ENCODE results near the gene KRTAP4-12.
"Not testable (repeated sequence)": the region's sequence is repeated elsewhere in the genome, so short reads cannot be mapped to it uniquely, and the experiment has no call there.

The KRTAP4-12 gene

DNA sequence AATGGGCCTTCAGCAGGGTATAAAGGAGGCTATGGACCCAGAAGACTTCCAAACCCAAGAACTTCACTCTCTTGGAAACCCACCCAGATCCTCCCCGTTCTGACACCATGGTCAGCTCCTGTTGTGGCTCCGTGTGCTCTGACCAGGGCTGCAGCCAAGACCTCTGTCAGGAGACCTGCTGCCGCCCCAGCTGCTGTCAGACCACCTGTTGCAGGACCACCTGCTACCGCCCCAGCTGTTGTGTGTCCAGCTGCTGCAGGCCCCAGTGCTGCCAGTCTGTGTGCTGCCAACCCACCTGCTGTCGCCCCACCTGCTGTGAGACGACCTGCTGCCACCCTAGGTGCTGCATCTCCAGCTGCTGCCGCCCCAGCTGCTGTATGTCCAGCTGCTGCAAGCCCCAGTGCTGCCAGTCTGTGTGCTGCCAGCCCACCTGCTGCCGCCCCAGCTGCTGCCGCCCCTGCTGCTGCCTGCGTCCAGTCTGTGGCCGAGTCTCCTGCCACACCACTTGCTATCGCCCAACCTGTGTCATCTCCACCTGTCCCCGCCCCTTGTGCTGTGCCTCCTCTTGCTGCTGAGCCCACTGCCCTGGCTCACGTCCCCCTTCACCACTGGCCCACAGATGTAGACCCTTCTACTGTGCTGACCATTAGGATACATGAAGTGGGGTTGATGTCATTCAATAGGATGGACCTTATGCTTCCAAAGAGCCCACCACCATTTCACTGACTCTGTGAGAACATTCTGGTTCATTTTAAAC is 39.7 kb downstream of the KRTAP4-12 start, which contains the start of gene KRTAP4-7:
KRTAP4-7 (plus strand) TSS at position 51 of the 757 bp plus-strand sequence; CDS start at position 108, 57 bp downstream.
- not testable (repeated sequence) for DNase-seq

DNA sequence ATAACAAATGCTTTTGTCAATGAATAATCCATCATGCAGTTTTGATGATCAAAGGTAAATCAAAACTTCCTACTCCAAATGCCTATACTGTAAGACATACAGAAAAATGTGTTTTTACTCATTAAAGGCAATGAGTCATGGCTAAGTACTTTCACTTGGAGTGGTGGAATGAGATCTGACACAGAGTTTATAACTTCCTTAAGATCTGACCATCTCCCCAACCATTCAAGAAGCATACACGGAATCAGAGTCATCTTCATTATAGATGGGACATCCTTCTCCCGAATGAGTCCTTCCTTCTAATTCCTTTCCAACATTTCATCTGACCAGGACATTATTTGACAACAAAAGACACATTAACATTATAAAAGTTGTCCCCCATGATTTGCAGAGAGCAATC is 40.6 kb downstream of the KRTAP4-12 start:
- not testable (repeated sequence) for DNase-seq

DNA sequence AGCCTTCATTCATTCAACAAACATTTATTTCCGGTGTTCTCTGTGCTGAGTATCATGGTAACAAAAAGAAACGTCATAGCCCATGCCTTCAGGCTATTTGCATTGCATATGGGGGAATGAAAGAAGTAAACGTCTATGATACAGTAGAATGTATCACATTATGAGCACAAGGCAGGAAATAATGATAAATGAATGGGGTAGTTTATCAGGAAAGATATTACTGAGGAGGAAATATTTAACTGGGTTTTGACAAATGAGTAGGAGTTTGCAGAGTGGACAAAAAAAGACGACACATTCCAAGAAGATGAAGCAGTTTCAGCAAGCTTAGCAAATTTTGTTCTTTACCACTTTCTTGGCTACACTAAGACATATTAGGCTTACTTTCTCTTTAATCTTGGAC is 41.4 kb downstream of the KRTAP4-12 start:
- no peak for DNase-seq

DNA sequence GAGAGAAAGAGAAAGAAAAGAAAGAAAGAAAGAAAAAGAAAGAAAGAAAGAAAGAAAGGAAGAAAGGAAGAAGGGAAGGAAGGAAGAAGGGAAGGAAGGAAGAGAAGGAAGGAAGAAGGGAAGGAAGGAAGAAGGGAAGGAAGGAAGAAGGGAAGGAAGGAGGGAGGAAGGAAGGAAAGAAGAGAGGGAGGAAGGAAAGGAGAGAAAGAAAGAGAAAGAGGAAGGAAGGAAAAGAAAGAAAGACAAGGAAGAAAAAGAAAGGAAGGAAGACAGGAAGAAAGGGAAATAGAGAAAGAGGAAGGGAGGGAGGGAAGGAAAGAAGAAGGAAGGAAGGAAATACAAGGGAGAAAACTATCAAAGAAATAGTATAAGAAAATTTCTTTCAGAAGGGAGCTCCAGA is 47.2 kb downstream of the KRTAP4-12 start:
- DNase-seq: no peak

DNA sequence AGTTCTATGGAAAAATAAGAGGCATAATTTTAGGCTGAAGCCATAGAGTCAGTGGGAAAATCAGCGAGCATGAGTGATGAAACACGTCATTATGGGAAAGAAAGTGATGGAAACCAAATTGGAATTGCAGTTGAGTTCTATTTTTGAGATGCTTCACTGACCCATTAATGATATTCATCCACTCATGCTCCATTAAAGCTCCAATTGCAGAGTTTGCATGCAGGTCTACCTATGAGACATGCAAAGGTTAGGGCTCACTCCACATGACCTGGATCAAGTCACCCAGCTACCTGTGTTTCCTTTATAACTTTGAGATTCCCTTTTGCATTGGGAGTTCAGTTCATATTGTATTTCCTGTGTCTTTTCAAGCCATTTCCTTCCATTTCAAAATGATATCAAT is 50.3 kb downstream of the KRTAP4-12 start:
- no peak for DNase-seq
